HG02763 (cell line): Measurements from ENCODE around the gene SLC2A4.

Experiments used
- ATAC-seq: cut with Tn5 transposase; IDR thresholded peaks from one replicate; pipeline ENCODE4 v1.9.1; 2021; ENCODE audit warnings: mild to moderate bottlenecking, moderate library complexity; ENCODE audit not compliant: unreplicated experiment

Gene SLC2A4

GRCh38 chr17:7296189-7296861 lies 14.8 kb downstream of the SLC2A4 start:
- no peak for ATAC-seq

- no peak for ATAC-seq
Observed at GRCh38 chr17:7304179-7304578, 22.7 kb downstream of the SLC2A4 start.

- peak; percentile 71 for ATAC-seq
Observed at GRCh38 chr17:7306911-7307685, 25.6 kb downstream of the SLC2A4 start, which contains the start of gene EIF5A. Gene EIF5A, plus strand, starts transcription at chr17:7307628. Its CDS starts 2,008 bp downstream, at chr17:7309636.

- peak; percentile 1 for ATAC-seq
Observed at GRCh38 chr17:7307686-7308624, 26.4 kb downstream of the SLC2A4 start.

- no peak for ATAC-seq
Observed at GRCh38 chr17:7308625-7309433, 27.3 kb downstream of the SLC2A4 start.

- no peak for ATAC-seq
Observed at GRCh38 chr17:7309628-7310027, 28.1 kb downstream of the SLC2A4 start.

DNA sequence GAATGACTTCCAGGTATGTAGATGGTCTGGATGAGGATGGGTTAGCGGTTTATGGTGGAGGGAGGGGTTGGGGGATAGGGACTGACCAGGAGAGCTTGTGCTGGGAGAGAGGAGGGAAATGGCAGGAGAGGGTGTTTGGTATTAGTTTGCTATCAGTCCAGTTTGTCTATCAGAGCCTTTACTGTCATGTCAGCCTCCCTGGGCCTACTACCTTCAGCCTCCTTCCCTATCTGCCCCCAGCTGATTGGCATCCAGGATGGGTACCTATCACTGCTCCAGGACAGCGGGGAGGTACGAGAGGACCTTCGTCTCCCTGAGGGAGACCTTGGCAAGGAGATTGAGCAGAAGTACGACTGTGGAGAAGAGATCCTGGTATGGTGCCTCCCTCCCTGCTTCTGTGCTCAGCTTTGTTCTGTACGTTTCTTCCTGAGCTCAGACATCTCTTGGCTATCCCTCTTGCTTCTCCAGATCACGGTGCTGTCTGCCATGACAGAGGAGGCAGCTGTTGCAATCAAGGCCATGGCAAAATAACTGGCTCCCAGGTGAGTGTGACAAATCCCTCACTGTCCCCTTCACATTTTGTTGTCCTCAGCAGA lies 29.7 kb downstream of the SLC2A4 start:
- no peak for ATAC-seq

GRCh38 chr17:7312432-7313087 lies 31.0 kb downstream of the SLC2A4 start:
- no peak for ATAC-seq

DNA sequence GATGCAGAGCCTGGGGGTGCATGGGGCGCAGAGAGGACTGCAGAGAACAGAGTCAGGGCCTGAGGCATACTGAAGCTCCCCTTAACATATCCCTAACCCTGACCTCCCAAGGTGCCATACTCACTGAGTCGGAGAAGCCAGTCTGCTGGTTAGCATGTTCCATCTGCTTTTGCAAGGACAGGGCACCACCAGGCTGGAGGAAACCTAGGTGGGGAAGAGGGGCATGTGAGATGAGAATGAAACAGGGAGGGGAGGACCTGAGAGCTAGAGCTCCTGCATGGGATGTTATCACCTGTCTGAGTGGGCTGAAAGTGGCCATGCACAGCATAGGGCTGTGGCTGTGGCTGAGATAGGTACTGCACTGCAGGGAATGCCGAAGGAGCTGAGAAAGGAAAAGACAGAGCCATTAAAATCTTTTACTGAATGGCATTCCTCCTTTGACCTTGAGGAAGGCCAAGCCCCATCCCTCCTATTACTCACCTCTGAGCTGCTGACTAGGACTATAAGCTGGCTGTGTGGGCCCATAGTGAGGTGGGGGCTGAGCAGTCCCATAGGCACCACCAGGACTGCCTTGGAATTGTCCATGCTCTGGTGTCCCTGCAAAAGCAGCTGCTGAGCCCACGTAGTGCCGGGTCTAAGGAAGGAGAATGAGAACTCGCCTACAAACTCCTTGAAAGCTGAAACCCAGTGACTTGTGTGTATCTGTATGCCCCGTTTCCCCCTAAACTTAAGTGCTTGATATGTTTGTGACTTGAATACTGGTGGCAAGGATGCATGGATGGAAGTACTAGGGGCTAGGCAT lies 31.8 kb downstream of the SLC2A4 start:
- no peak for ATAC-seq

DNA sequence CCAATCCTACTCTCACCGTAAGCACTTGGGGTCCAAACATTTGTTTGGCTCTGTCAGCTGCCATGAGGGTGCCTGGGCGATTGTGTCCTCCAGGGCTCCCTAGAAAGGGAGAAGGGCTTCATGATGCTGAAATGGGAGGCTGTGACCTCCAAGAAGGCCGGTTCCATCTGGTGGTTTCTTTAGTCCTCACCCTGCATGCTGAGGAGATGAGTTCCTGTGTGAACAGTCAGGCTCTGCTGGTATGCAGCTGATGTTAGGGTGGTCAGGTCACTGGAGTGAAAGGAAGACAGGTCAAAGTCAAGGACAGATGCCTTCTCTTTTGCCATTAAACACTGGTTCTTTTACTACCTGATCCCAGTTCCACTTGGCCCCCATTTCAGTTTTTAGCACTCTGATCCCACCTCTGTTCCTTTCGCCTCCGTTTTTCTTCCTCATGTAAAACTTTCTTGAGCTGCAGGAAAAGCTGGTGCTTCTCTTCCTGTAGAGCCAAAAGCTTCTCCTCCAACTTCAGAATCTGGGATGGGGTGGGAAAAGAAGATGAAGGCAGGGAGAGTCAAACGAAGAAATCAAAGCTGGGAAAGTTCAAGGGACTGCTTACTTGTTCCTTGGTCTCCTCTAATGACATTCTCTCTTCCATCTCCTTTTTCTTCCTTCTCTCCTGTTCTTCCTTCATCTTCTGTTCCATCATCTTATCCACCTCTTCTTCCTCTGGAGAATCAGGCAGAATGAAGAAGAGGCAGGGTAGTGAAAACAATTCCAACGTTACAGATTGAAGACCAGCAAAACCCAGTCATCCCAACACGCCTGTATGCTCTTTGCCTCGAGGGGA lies 32.6 kb downstream of the SLC2A4 start:
- no peak for ATAC-seq

DNA sequence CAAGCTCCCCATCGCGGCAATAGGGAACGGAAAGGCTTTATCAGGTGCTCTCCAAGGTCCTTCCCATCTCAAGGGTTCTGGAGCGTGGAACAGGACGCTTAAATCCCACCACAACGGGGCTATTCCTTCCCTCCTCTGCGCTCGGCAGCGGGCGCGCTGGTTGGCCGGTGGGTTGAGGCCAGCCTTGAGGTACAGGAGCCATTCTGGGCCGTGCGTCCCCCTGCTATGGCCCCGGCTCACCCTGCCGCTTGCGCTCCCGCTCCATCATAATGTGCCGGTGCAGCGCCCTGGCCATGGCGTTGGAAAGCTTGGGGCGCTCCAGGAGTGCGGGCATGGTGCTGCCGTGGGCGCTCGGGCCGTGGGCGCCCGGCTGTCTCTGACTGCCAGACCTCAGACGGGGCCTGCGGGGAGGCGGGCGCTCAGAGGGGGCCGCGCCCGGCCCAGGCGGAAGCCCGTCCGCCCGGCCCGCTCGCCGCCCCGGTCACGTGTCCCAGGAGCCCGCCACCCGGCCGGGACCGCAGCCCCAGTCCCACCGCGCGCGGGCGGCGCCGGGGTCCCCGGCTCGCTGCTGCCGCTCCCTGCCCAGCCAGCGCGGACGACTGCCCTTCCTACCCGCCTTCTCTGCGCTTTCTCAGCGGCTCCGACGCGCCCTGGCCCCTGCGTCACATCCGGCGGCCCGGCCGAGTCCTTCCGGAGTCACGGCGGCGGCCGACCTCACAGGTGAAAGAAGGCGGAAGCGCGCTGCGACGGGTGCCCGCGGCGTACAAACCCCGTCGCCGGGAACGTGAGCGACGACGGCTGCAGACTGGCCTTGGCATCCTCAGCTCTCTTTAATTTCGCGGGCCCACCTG lies 33.4 kb downstream of the SLC2A4 start, which contains the start of gene GPS2:
Gene GPS2 (minus strand): TSS at position 642 of the 851 bp plus-strand sequence. CDS start 308 bp downstream, at position 334.
- peak; percentile 72 for ATAC-seq

DNA sequence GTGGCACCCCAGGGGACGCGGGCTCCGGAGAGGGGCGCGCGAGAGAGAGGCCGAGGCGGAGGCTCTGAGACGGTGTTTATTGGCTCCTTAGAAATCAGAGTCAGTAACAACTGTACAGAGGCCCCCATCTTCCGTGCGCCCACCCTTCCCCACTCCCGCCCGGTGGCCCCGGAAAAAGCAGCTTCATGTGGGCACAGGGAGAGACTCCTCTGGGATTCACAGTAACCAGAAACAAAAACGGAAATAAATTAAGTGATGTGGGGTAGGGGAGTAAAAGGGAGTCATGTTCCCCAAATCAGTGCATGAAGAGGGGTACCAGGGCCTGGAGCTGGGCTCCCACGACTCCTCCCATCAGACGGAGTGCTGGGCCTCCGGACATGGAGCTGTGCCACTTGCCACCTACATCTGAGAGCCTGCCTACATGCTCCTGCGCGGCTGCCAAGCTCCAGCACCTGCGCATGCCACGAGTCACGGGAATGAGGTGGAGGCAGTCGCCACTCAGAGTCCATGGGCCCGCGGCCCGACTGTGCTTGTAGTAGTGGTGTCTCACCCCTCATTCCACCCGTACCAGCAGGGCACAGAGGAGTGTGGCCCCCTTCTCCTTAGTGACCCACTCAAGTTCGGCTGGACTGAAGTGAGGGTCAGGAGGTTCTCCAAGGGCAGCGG lies 34.2 kb downstream of the SLC2A4 start:
- no peak for ATAC-seq

DNA sequence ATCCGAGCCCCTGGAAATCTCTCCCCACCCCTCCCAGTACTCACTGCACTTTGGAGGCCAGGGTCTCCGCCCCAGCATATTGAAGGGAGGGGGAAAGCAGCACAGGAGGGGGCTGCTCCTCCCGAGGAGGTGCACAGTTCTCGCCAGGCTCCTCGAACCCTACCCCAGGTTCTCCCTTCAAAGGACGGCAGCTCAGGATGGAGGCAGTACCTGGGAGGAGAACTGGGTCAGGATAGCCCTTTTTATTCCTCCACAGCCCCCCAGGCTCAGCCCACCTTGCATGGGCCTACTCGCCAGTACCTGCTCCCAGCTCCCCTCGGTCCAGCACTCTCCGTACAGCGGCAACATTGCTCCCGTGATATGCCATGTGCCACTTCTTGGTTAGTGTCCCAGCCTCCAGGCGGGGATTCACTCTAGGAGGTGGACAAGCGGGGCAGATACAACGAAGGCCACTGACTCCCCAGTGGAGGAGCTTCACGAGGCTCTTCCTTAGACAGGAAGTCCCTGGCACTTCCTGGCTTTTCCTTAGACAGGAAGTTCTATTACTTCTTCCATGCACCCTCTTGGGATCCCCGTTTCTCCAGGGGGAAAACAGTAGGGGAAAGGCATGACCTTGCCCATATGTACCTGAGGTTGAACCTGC lies 35.8 kb downstream of the SLC2A4 start:
- no peak for ATAC-seq

DNA sequence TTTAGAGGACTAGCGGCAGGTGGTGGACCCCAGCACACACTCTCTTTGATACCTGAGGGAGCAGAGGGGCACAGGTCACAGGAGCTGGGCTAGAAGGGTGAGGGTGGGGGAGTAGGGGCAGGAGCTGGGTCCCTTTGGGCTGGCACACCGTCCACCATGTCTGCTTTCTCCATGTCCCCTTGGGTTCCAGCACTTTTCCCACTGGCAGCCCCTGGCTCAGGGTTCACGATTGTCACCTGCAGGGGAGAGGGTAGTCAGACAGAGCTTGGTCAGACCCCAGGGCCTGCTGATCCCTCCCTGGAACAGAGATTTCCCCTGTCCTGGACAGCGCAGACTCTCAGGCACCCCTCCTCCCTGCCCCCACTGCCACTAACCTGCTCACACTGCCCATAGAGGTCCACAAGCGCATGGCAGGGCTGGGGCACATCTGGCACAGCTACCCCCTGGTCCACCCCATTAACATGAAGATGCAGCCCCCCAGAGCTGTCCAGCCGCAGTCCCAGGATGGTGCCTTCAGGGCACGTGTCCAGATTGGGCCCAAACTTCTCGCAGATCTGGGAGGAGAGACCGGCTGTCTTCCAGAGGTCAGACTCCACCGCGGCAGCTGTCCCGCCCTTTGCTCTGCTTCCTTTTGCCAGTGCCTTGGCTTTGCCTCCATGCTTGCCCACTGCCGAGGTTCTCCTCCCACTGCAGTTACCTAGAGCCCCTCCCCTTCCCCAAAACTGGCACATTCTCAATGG lies 36.8 kb downstream of the SLC2A4 start:
- ATAC-seq, result no peak

DNA sequence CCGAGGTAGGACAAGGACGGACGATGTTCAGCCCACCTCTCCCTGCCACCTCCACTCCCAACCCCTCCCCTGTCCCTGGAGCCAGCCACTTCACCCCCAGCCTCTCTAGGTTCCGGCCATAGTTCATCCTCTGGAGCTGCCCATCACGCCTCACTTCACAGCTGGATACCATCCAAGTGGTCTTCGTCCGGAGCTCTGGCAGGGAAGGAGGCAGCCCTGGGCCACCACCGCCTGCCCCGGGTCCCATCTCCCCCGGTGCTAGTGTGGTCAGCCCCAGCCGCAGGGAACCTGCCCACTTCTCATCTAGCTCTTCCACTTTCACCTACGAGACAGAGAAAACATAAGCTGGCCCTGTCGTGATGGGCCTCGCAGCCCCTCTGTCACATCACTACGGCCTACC lies 39.9 kb downstream of the SLC2A4 start:
- no peak for ATAC-seq
